ENCODE data around the gene SIM2. TPM values are rescaled to one million over a fixed set of nuclear protein-coding genes. Genes with fewer than 3 reads are reported as not detected.

Gene SIM2
- total RNA-seq, 1 experiment from 2014 or later: not detected

DNA sequence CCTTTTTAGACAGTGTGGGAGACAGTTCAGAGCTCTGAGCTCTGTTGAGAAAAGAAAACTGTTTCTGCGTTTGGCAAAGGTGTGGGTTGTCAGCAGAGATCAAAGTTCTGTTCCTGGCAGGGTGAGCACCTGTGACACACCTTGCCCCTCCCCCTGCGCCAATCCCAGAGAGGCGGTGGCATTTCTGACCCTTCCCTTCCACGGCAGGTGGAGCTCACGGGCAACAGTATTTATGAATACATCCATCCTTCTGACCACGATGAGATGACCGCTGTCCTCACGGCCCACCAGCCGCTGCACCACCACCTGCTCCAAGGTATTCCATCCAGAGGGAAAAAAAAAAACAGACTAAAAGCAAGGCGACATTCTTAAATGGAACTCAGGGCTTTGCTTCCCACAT, 20.7 kb downstream of the SIM2 start:
- no peak for DNase-seq
- TF ChIP-seq, protein P1, sequence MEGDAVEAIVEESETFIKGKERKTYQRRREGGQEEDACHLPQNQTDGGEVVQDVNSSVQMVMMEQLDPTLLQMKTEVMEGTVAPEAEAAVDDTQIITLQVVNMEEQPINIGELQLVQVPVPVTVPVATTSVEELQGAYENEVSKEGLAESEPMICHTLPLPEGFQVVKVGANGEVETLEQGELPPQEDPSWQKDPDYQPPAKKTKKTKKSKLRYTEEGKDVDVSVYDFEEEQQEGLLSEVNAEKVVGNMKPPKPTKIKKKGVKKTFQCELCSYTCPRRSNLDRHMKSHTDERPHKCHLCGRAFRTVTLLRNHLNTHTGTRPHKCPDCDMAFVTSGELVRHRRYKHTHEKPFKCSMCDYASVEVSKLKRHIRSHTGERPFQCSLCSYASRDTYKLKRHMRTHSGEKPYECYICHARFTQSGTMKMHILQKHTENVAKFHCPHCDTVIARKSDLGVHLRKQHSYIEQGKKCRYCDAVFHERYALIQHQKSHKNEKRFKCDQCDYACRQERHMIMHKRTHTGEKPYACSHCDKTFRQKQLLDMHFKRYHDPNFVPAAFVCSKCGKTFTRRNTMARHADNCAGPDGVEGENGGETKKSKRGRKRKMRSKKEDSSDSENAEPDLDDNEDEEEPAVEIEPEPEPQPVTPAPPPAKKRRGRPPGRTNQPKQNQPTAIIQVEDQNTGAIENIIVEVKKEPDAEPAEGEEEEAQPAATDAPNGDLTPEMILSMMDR (conservative IDR thresholded peaks at IDR 0.05): no peak
- Histone ChIP-seq H2BK15ac (ENCODE audit: low read depth, low read length) (no peak overlapping the region), H3K27ac (ENCODE audit: insufficient read length, low read depth, low read length) (no peak overlapping the region), H3K56ac (ENCODE audit: insufficient read length, low read depth, low read length) (no peak overlapping the region), H3K27me3 (ENCODE audit: insufficient read depth, low read length) (no peaks in the 10 kb centered on the region; the same call in 1 of the 2 replicates), H2BK5ac (ENCODE audit: insufficient read length, low read length) (no peak overlapping the region), H3T11ph (ENCODE audit: low read length) (no peak overlapping the region), H4K91ac (ENCODE audit: insufficient read length, low read depth, low read length) (no peak overlapping the region), H3K23me2 (ENCODE audit: insufficient read length, low read depth, low read length, poor library complexity, severe bottlenecking) (no peaks in the 10 kb centered on the region), H2AFZ (ENCODE audit: low read length) (no peak overlapping the region), H3K14ac (ENCODE audit: insufficient read depth, low read length) (no peak overlapping the region), H3K9me3 (ENCODE audit: control insufficient read depth, low read depth, low read length) (no peaks in the 10 kb centered on the region), H2BK120ac (ENCODE audit: low read depth, low read length, poor library complexity, severe bottlenecking) (no peak overlapping the region), H3K79me2 (ENCODE audit: insufficient read depth, low read length) (no peaks in the 10 kb centered on the region), H4K20me1 (ENCODE audit: control insufficient read depth, insufficient read depth, insufficient read length) (no peaks in the 10 kb centered on the region), H3K4me2 (ENCODE audit: insufficient read depth, insufficient read length, low read length) (no peak overlapping the region), H3K9ac (ENCODE audit: extremely low read depth, insufficient read length, low read length) (no peak overlapping the region), H2BK20ac (ENCODE audit: low read depth, low read length, poor library complexity, severe bottlenecking) (no peak overlapping the region), H4K5ac (ENCODE audit: insufficient read length, low read depth, low read length) (no peak overlapping the region), H3K18ac (ENCODE audit: insufficient read length, low read depth, low read length) (no peak overlapping the region), H3K4ac (ENCODE audit: low read depth, low read length) (no peak overlapping the region), H3K79me1 (ENCODE audit: insufficient read depth, low read depth, low read length, poor library complexity, severe bottlenecking) (no peaks in the 10 kb centered on the region), H2BK12ac (ENCODE audit: insufficient read length, low read depth, low read length) (no peak overlapping the region), H3K23ac (ENCODE audit: insufficient read length, low read depth, low read length) (no peak overlapping the region), H3K4me1 (ENCODE audit: insufficient read depth, low read length) (peaks cover 2% of the 10 kb centered on the region; the same call in 1 of the 2 replicates), H2AK5ac (ENCODE audit: insufficient read length, low read length) (no peak overlapping the region), H4K8ac (replicated peaks; ENCODE audit: insufficient read length, low read depth, low read length) (no peak overlapping the region)
- no peak overlapping the region for H3K27ac Mint-ChIP-seq
- no peak overlapping the region for H3K4me3 Mint-ChIP-seq
- no CpG with 5 or more reads among the region's 10 CpGs for WGBS (ENCODE audit: extremely low coverage, insufficient read length, low lambda C conversion rate)
- peaks cover 12 to 20% of the 10 kb centered on the region in 2 experiments for H3K4me1 Mint-ChIP-seq
- peaks cover 58% of the 10 kb centered on the region for H3K27me3 Mint-ChIP-seq (ENCODE audit: low read depth)
- H3K36me3 Mint-ChIP-seq (ENCODE audit: insufficient read depth in 1 of 3, low read depth in 3 of 3): no peaks in the 10 kb centered on the region
- H3K9me3 Mint-ChIP-seq: no peaks in the 10 kb centered on the region

Data from H9 (cell line).